Midbrain (tissue), 1 donor: ENCODE measurements around the gene CENPP.
A peak's percentile ranks its signal among the peaks of the same experiment; 100 is the strongest.
"Not testable (repeated sequence)": the region's sequence is repeated elsewhere in the genome, so short reads cannot be mapped to it uniquely, and the experiment has no call there.

Source experiments
- DNase-seq: peaks from one replicate; lab custom pipeline; 2025; lab: John Stamatoyannopoulos, UW

CENPP gene

GRCh38 chr9:92614763-92615461, 289.2 kb downstream of the CENPP start:
- DNase-seq: peak; percentile 19

GRCh38 chr9:92615790-92616189, 290.0 kb downstream of the CENPP start:
- no peak for DNase-seq

- no peak for DNase-seq
These were observed 290.5 kb downstream of the CENPP start for GRCh38 chr9:92616199-92616641.

- no peak for DNase-seq
These were observed 290.9 kb downstream of the CENPP start for GRCh38 chr9:92616655-92617111.

GRCh38 chr9:92617195-92617813, 291.6 kb downstream of the CENPP start:
- DNase-seq: no peak

GRCh38 chr9:92617951-92618510, 292.3 kb downstream of the CENPP start:
- DNase-seq: no peak

GRCh38 chr9:92618633-92619225, 293.0 kb downstream of the CENPP start:
- DNase-seq: no peak

GRCh38 chr9:92619601-92620300, 294.0 kb downstream of the CENPP start:
- no peak for DNase-seq

- DNase-seq: no peak
These were observed 295.1 kb downstream of the CENPP start for GRCh38 chr9:92620845-92621244.

- DNase-seq: not testable (repeated sequence)
These were observed 298.2 kb downstream of the CENPP start for GRCh38 chr9:92623936-92624335.

- DNase-seq: no peak
These were observed 300.7 kb downstream of the CENPP start for GRCh38 chr9:92626484-92626883.

GRCh38 chr9:92627651-92628050, 301.9 kb downstream of the CENPP start:
- no peak for DNase-seq

- no peak for DNase-seq
These were observed 305.9 kb downstream of the CENPP start for GRCh38 chr9:92631452-92632343.

- DNase-seq: no peak
These were observed 306.9 kb downstream of the CENPP start for GRCh38 chr9:92632641-92633040.

- DNase-seq: no peak
These were observed 308.0 kb downstream of the CENPP start for GRCh38 chr9:92633614-92634278.

GRCh38 chr9:92634712-92635605, 309.2 kb downstream of the CENPP start:
- DNase-seq: peak; percentile 74

GRCh38 chr9:92635760-92636159, 310.0 kb downstream of the CENPP start:
- DNase-seq: no peak

GRCh38 chr9:92636627-92637026, 310.9 kb downstream of the CENPP start:
- no peak for DNase-seq

GRCh38 chr9:92637326-92637725, 311.6 kb downstream of the CENPP start:
- no peak for DNase-seq
